Measurements from ENCODE around the gene DSCAM.
"Not testable (repeated sequence)": the region's sequence is repeated elsewhere in the genome, so short reads cannot be mapped to it uniquely, and the experiment has no call there.

Gene DSCAM

DNA sequence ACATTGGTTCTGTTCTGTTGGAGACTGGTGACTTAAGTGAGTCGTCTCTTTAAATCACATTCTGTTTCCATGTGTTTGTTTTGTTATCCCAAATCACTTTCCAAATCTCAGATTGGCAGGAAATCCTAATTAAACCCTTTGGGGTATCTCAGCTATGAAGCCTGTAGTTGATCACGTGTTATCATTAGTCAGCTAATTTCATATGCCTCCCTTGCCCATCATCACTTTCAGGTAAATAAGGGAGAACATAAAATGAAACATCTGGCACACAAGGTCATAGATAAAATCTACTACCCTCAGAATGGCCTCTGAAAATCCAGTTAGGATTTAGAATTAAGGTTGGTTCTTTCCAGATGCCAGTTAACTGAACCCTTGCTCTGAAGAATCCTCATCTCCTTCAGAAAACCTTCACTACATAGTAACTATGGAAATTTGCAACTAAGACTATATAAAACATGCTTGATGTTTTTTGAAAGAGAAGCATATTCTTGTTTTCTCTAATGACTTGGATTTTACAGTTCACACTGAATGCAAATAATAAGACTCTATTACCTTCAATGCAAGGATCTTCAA lies 401.5 kb downstream of the DSCAM start:
- 100% methylated on average over 1 of the region's 2 CpGs for WGBS, 2 experiments (ENCODE audit: insufficient coverage in 2 of 2)
- Histone ChIP-seq H3K4me1 (ENCODE audit: control insufficient read depth, insufficient read depth, low read length, poor library complexity, severe bottlenecking) (no peaks in the 10 kb centered on the region), H3K4me3 (ENCODE audit: extremely low read depth, insufficient read depth, low read length, poor library complexity, severe bottlenecking) (no peak overlapping the region), H3K36me3 (ENCODE audit: control insufficient read depth, insufficient read depth, low read length) (no peaks in the 10 kb centered on the region), H3K9me3 (ENCODE audit: control insufficient read depth, low read length) (no peaks in the 10 kb centered on the region), H3K27ac (ENCODE audit: low read depth, low read length, severe bottlenecking) (no peak overlapping the region)

DNA sequence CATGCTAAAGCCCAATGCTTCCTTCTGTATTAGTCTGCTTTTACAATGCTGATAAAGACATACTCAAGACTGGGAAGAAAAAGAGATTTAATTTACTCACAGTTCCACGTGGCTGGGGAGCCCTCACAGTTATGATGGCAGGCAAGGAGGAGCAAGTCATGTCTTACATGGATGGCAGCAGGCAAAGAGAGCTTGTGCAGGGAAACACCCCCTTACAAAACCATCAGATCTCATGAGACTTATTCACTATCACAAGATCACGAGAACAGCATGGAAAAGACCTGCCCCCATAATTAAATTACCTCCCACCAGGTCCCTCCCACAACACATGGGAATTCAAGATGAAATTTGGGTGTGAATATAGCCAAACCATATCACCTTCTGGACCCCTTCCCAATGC lies 407.4 kb downstream of the DSCAM start:
- not testable (repeated sequence) for H3K9me3 ChIP-seq (ENCODE audit: control insufficient read depth, low read length); H3K27ac ChIP-seq (ENCODE audit: low read depth, low read length, severe bottlenecking); H3K36me3 ChIP-seq (ENCODE audit: control insufficient read depth, insufficient read depth, low read length); H3K4me1 ChIP-seq (ENCODE audit: control insufficient read depth, insufficient read depth, low read length, poor library complexity, severe bottlenecking); H3K4me3 ChIP-seq (ENCODE audit: extremely low read depth, insufficient read depth, low read length, poor library complexity, severe bottlenecking)
- no CpG with 5 or more reads among the region's 2 CpGs for WGBS, 2 experiments (ENCODE audit: insufficient coverage in 2 of 2)

GRCh38 chr21:40438616-40439015 lies 408.3 kb downstream of the DSCAM start:
- no peaks in the 10 kb centered on the region for H3K4me1 ChIP-seq (ENCODE audit: control insufficient read depth, insufficient read depth, low read length, poor library complexity, severe bottlenecking)
- H3K36me3 ChIP-seq (ENCODE audit: control insufficient read depth, insufficient read depth, low read length): no peaks in the 10 kb centered on the region
- H3K27ac ChIP-seq (ENCODE audit: low read depth, low read length, severe bottlenecking): no peak overlapping the region
- WGBS, 2 experiments (ENCODE audit: insufficient coverage in 2 of 2): 79% methylated on average over 2 of the region's 3 CpGs; no CpG with 5 or more reads in 1 of the 2 experiments
- H3K9me3 ChIP-seq (ENCODE audit: control insufficient read depth, low read length): no peaks in the 10 kb centered on the region
- H3K4me3 ChIP-seq (ENCODE audit: extremely low read depth, insufficient read depth, low read length, poor library complexity, severe bottlenecking): no peak overlapping the region

DNA sequence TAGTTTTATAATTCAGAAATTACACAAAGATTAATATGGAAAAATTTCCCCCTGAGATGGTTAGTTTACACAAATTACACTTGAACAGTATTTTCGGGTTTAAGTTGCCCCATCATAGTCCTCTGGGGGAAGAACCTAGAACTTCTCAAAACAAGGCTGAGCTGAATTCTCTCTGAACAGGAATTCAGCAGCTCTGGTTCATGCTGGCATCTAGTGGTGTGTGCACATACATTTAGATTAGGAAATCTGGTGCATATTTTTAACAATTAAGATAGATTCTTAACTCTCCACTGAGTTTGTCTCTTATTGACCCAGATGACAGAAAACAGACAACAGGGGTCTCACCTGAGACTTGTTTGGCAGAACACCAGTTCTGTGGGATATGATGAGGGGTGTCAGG lies 410.7 kb downstream of the DSCAM start:
- WGBS, 2 experiments (ENCODE audit: insufficient coverage in 2 of 2): no CpG with 5 or more reads among the region's 1 CpG
- Histone ChIP-seq H3K4me1 (ENCODE audit: control insufficient read depth, insufficient read depth, low read length, poor library complexity, severe bottlenecking) (no peaks in the 10 kb centered on the region), H3K4me3 (ENCODE audit: extremely low read depth, insufficient read depth, low read length, poor library complexity, severe bottlenecking) (no peak overlapping the region), H3K9me3 (ENCODE audit: control insufficient read depth, low read length) (no peaks in the 10 kb centered on the region), H3K27ac (ENCODE audit: low read depth, low read length, severe bottlenecking) (no peak overlapping the region), H3K36me3 (ENCODE audit: control insufficient read depth, insufficient read depth, low read length) (no peaks in the 10 kb centered on the region)

- no peaks in the 10 kb centered on the region for H3K9me3 ChIP-seq (ENCODE audit: control insufficient read depth, low read length)
- 92 to 100% methylated on average over 1 of the region's 2 CpGs for WGBS, 2 experiments (ENCODE audit: insufficient coverage in 2 of 2)
- no peak overlapping the region for H3K4me3 ChIP-seq (ENCODE audit: extremely low read depth, insufficient read depth, low read length, poor library complexity, severe bottlenecking)
- no peak overlapping the region for H3K27ac ChIP-seq (ENCODE audit: low read depth, low read length, severe bottlenecking)
- H3K36me3 ChIP-seq (ENCODE audit: control insufficient read depth, insufficient read depth, low read length): no peaks in the 10 kb centered on the region
- H3K4me1 ChIP-seq (ENCODE audit: control insufficient read depth, insufficient read depth, low read length, poor library complexity, severe bottlenecking): no peaks in the 10 kb centered on the region
Observed at GRCh38 chr21:40433538-40433937, 413.4 kb downstream of the DSCAM start.

GRCh38 chr21:40425981-40426380 lies 421.0 kb downstream of the DSCAM start:
- WGBS, 2 experiments (ENCODE audit: insufficient coverage in 2 of 2): 75 to 83% methylated on average over 1 of the region's 1 CpG
- Histone ChIP-seq H3K36me3 (ENCODE audit: control insufficient read depth, insufficient read depth, low read length) (no peaks in the 10 kb centered on the region), H3K4me3 (ENCODE audit: extremely low read depth, insufficient read depth, low read length, poor library complexity, severe bottlenecking) (no peak overlapping the region), H3K9me3 (ENCODE audit: control insufficient read depth, low read length) (no peaks in the 10 kb centered on the region), H3K4me1 (ENCODE audit: control insufficient read depth, insufficient read depth, low read length, poor library complexity, severe bottlenecking) (no peaks in the 10 kb centered on the region), H3K27ac (ENCODE audit: low read depth, low read length, severe bottlenecking) (no peak overlapping the region)

- 92 to 96% methylated on average over 4 to 8 of the region's 12 CpGs for WGBS, 2 experiments (ENCODE audit: insufficient coverage in 2 of 2)
- Histone ChIP-seq H3K4me3 (ENCODE audit: extremely low read depth, insufficient read depth, low read length, poor library complexity, severe bottlenecking) (no peak overlapping the region), H3K36me3 (ENCODE audit: control insufficient read depth, insufficient read depth, low read length) (no peaks in the 10 kb centered on the region), H3K4me1 (ENCODE audit: control insufficient read depth, insufficient read depth, low read length, poor library complexity, severe bottlenecking) (no peaks in the 10 kb centered on the region), H3K9me3 (ENCODE audit: control insufficient read depth, low read length) (no peaks in the 10 kb centered on the region), H3K27ac (ENCODE audit: low read depth, low read length, severe bottlenecking) (no peak overlapping the region)
Observed at GRCh38 chr21:40422896-40423635, 423.9 kb downstream of the DSCAM start.

DNA sequence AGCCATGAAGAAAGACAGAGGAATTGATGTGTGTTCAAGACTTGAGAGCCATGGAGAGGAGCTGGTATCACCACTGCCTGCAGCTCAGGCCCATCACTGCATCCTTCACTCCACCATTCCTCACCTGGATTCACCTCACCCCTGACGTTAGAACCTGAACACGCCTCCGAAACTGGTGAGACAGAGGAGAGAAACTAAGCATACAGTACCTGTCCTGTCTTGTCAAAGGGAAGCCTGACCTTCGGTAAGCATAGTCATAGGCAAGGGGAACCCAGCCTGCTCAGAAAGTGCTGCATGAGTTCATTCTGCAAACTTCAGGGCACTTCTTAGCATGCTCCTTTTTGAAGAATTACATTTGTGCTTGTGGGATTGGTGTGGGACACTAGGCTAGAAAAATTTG lies 425.8 kb downstream of the DSCAM start:
- WGBS, 2 experiments (ENCODE audit: insufficient coverage in 2 of 2): 62 to 87% methylated on average over 4 of the region's 4 CpGs
- H3K4me1 ChIP-seq (ENCODE audit: control insufficient read depth, insufficient read depth, low read length, poor library complexity, severe bottlenecking): no peaks in the 10 kb centered on the region
- H3K9me3 ChIP-seq (ENCODE audit: control insufficient read depth, low read length): no peaks in the 10 kb centered on the region
- H3K4me3 ChIP-seq (ENCODE audit: extremely low read depth, insufficient read depth, low read length, poor library complexity, severe bottlenecking): no peak overlapping the region
- H3K36me3 ChIP-seq (ENCODE audit: control insufficient read depth, insufficient read depth, low read length): no peaks in the 10 kb centered on the region
- no peak overlapping the region for H3K27ac ChIP-seq (ENCODE audit: low read depth, low read length, severe bottlenecking)

DNA sequence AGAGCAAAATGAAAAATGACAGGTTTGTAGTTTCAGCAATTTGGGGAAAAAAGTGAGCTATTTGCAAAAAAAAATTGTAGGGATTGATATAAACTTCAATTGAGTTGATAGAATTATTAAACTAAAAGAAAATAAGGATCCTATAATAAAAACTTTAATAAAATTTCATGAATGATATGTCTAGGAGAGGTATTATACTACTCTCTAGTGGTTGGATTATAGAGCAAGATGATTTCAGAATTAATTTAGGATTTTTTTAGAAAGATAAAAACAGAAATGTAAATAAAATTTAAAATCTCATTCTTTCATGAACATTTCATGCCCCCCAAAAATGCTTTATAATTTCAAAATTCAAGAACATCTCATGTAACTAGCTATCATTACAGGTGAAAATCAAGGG lies 430.4 kb downstream of the DSCAM start:
- Histone ChIP-seq H3K36me3 (ENCODE audit: control insufficient read depth, insufficient read depth, low read length) (no peaks in the 10 kb centered on the region), H3K4me3 (ENCODE audit: extremely low read depth, insufficient read depth, low read length, poor library complexity, severe bottlenecking) (no peak overlapping the region), H3K27ac (ENCODE audit: low read depth, low read length, severe bottlenecking) (no peak overlapping the region), H3K4me1 (ENCODE audit: control insufficient read depth, insufficient read depth, low read length, poor library complexity, severe bottlenecking) (no peaks in the 10 kb centered on the region), H3K9me3 (ENCODE audit: control insufficient read depth, low read length) (no peaks in the 10 kb centered on the region)

- WGBS, 2 experiments (ENCODE audit: insufficient coverage in 2 of 2): 40 to 50% methylated on average over 1 of the region's 5 CpGs
- H3K4me1 ChIP-seq (ENCODE audit: control insufficient read depth, insufficient read depth, low read length, poor library complexity, severe bottlenecking): no peaks in the 10 kb centered on the region
- no peaks in the 10 kb centered on the region for H3K9me3 ChIP-seq (ENCODE audit: control insufficient read depth, low read length)
- H3K27ac ChIP-seq (ENCODE audit: low read depth, low read length, severe bottlenecking): no peak overlapping the region
- H3K4me3 ChIP-seq (ENCODE audit: extremely low read depth, insufficient read depth, low read length, poor library complexity, severe bottlenecking): no peak overlapping the region
- no peaks in the 10 kb centered on the region for H3K36me3 ChIP-seq (ENCODE audit: control insufficient read depth, insufficient read depth, low read length)
Observed at GRCh38 chr21:40408561-40408960, 438.4 kb downstream of the DSCAM start.

DNA sequence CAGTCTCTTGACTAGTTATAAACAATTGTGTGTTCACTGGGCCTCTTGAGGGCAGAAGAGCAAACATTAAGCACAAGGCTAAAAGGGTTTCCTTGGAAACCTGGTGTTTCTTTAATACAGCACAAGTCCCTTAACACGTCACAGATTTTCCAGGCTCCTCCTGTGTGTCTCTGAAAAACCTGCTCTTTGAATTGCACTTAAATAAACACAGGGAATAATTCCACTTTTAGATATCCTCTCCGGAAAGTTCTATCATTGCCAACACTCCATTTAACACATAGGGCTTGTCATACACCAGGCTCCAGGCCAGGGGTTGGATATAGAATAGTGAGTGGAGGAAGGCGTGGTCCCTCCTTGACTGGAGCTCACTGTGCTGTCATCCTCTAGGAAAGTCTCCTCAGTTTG lies 442.6 kb downstream of the DSCAM start:
- 88 to 94% methylated on average over 1 of the region's 3 CpGs for WGBS, 2 experiments (ENCODE audit: insufficient coverage in 2 of 2)
- H3K4me1 ChIP-seq (ENCODE audit: control insufficient read depth, insufficient read depth, low read length, poor library complexity, severe bottlenecking): no peaks in the 10 kb centered on the region
- no peak overlapping the region for H3K4me3 ChIP-seq (ENCODE audit: extremely low read depth, insufficient read depth, low read length, poor library complexity, severe bottlenecking)
- H3K27ac ChIP-seq (ENCODE audit: low read depth, low read length, severe bottlenecking): no peak overlapping the region
- no peaks in the 10 kb centered on the region for H3K9me3 ChIP-seq (ENCODE audit: control insufficient read depth, low read length)
- no peaks in the 10 kb centered on the region for H3K36me3 ChIP-seq (ENCODE audit: control insufficient read depth, insufficient read depth, low read length)
